SK-N-MC (cell line): Measurements from ENCODE around the gene BICC1.

ENCODE experiments used
- EZH2 ChIP-seq: fragments of 200-600 bp; sonication (generic); IDR thresholded peaks from one replicate; pipeline ENCODE4 v1.6.1; 2017; ENCODE audit warnings: antibody characterized with exemption
- FOXP2 ChIP-seq: optimal IDR thresholded peaks from 2 replicates; pipeline ENCODE3; 2011; ENCODE audit warnings: mild to moderate bottlenecking, moderate library complexity; ENCODE audit not compliant: insufficient read depth; ENCODE audit errors: extremely low read length, control extremely low read depth
- POLR2AphosphoS5 ChIP-seq: IDR thresholded peaks from 2 replicates; pipeline ENCODE4 v1.6.1; 2012; ENCODE audit warnings: mild to moderate bottlenecking, low read depth, low read length, borderline replicate concordance

GRCh38 chr10:58781873-58782488 is 269.3 kb downstream of the BICC1 start:
- no peak for TF ChIP-seq EZH2
- TF ChIP-seq POLR2AphosphoS5, result no peak
- no peak for TF ChIP-seq FOXP2
